Astrocyte (in vitro differentiated cells and primary cell): ENCODE measurements around the gene GDI2. TPM values are rescaled to one million over a fixed set of nuclear protein-coding genes. Genes with fewer than 3 reads are reported as not detected.

ENCODE experiments used
- DNase-seq: peaks from one replicate; pipeline ENCODE4 v3.0.0-alpha.2; 2010; ENCODE audit warnings: low read depth
- FAIRE-seq: peaks from 2 replicates; lab custom pipeline; 2011; peaks lifted over from hg19 to GRCh38; lab: Jason Lieb, UNC
- H2AFZ ChIP-seq: 2 replicates; pipeline ENCODE4 v1.6.0; 2012; ENCODE audit warnings: low read depth, low read length, inconsistent platforms
- H3K27ac ChIP-seq: 2 replicates; pipeline ENCODE4 v1.5.1; 2011; ENCODE audit warnings: low read depth, low read length, inconsistent platforms
- H3K27me3 ChIP-seq: 2 replicates; pipeline ENCODE4 v1.6.0; 2011; ENCODE audit warnings: low read length, inconsistent platforms; ENCODE audit not compliant: insufficient read depth
- H3K36me3 ChIP-seq: 2 replicates; pipeline ENCODE4 v1.5.1; 2011; ENCODE audit warnings: low read length, inconsistent platforms; ENCODE audit not compliant: insufficient read depth
- H3K4me1 ChIP-seq: 2 replicates; pipeline ENCODE4 v1.5.1; 2011; ENCODE audit warnings: low read length, inconsistent platforms; ENCODE audit not compliant: insufficient read depth
- H3K4me2 ChIP-seq: 2 replicates; pipeline ENCODE4 v1.6.0; 2012; ENCODE audit warnings: low read length, inconsistent platforms
- H3K4me3 ChIP-seq: 2 replicates; pipeline ENCODE4 v1.5.1; 2011; ENCODE audit warnings: low read depth, mild to moderate bottlenecking, low read length, inconsistent platforms; ENCODE audit not compliant: insufficient read depth
- H3K79me2 ChIP-seq: 2 replicates; pipeline ENCODE4 v1.6.0; 2012; ENCODE audit warnings: mild to moderate bottlenecking, low read length, inconsistent platforms; ENCODE audit not compliant: insufficient read depth
- H3K9ac ChIP-seq: 2 replicates; pipeline ENCODE4 v1.6.0; 2012; ENCODE audit warnings: mild to moderate bottlenecking, low read length, inconsistent platforms
- H3K9me3 ChIP-seq: 2 replicates; pipeline ENCODE4 v1.5.1; 2012; ENCODE audit warnings: low read depth, mild to moderate bottlenecking, low read length, inconsistent platforms; ENCODE audit not compliant: insufficient read depth
- H4K20me1 ChIP-seq: 2 replicates; pipeline ENCODE4 v1.6.0; 2012; ENCODE audit warnings: low read length, inconsistent platforms; ENCODE audit not compliant: insufficient read depth
- H3K27ac Mint-ChIP-seq: one replicate; pipeline ENCODE4 v1.8.0; 2021; ENCODE audit warnings: mild to moderate bottlenecking, mixed read lengths; ENCODE audit not compliant: unreplicated experiment
- H3K27me3 Mint-ChIP-seq: one replicate; pipeline ENCODE4 v1.8.0; 2021; ENCODE audit warnings: low read depth, mixed read lengths; ENCODE audit not compliant: unreplicated experiment
- H3K36me3 Mint-ChIP-seq: one replicate; pipeline ENCODE4 v1.8.0; 2021; ENCODE audit warnings: low read depth, mixed read lengths; ENCODE audit not compliant: unreplicated experiment
- H3K4me1 Mint-ChIP-seq: one replicate; pipeline ENCODE4 v1.8.0; 2021; ENCODE audit warnings: low read depth, mixed read lengths; ENCODE audit not compliant: unreplicated experiment
- H3K4me3 Mint-ChIP-seq: one replicate; pipeline ENCODE4 v1.8.0; 2021; ENCODE audit warnings: mild to moderate bottlenecking, moderate library complexity, mixed read lengths; ENCODE audit not compliant: unreplicated experiment
- H3K9me3 Mint-ChIP-seq: one replicate; pipeline ENCODE4 v1.8.0; 2021; ENCODE audit warnings: mild to moderate bottlenecking, mixed read lengths; ENCODE audit not compliant: unreplicated experiment
- CTCF ChIP-seq: IDR thresholded peaks from 2 replicates; pipeline ENCODE4 v1.5.1; 2011; ENCODE audit warnings: low read depth, mild to moderate bottlenecking, inconsistent platforms, low read length, moderate library complexity; ENCODE audit not compliant: insufficient read depth
- EZH2 ChIP-seq: IDR thresholded peaks from 2 replicates; pipeline ENCODE4 v1.6.1; 2012; ENCODE audit warnings: mild to moderate bottlenecking, low read length, inconsistent platforms; ENCODE audit not compliant: insufficient read depth
- total RNA-seq: library from RNA; stranded (reverse); gene quantifications from 2 replicates; pipeline ENCODE4 v1.2.1, GENCODE V29; 2021

GDI2 gene
- total RNA-seq, 1 donor from 2014 or later = 280 TPM

- Histone ChIP-seq H3K9me3 (no peaks in the 10 kb centered on the region), H3K27me3 (no peaks in the 10 kb centered on the region), H3K36me3 (peaks cover 80% of the 10 kb centered on the region), H3K4me2 (no peak overlapping the region), H3K9ac (no peak overlapping the region), H2AFZ (no peak overlapping the region), H3K4me1 (no peaks in the 10 kb centered on the region), H3K79me2 (peaks cover 33% of the 10 kb centered on the region), H3K27ac (no peak overlapping the region), H4K20me1 (peaks cover 57% of the 10 kb centered on the region), H3K4me3 (no peak overlapping the region)
- Mint-ChIP-seq H3K27me3 (no peaks in the 10 kb centered on the region), H3K36me3 (peaks cover 23% of the 10 kb centered on the region), H3K4me3 (no peak overlapping the region), H3K9me3 (no peaks in the 10 kb centered on the region), H3K27ac (no peak overlapping the region), H3K4me1 (no peaks in the 10 kb centered on the region)
- DNase-seq (no peak), FAIRE-seq (no peak)
- TF ChIP-seq EZH2 (no peak), CTCF (no peak)
Observed at GRCh38 chr10:5764422-5765297, 48.6 kb downstream of the GDI2 start.

GRCh38 chr10:5762531-5762930 is 50.7 kb downstream of the GDI2 start:
- no peak overlapping the region for H3K4me2 ChIP-seq
- H4K20me1 ChIP-seq = peaks cover 40% of the 10 kb centered on the region
- no peaks in the 10 kb centered on the region for H3K4me1 ChIP-seq
- no peaks in the 10 kb centered on the region for H3K27me3 ChIP-seq
- DNase-seq (no peak), FAIRE-seq (no peak)
- H3K9ac ChIP-seq = no peak overlapping the region
- H2AFZ ChIP-seq = no peak overlapping the region
- H3K27me3 Mint-ChIP-seq = no peaks in the 10 kb centered on the region
- H3K36me3 Mint-ChIP-seq = peaks cover 24% of the 10 kb centered on the region
- TF ChIP-seq CTCF = no peak
- TF ChIP-seq EZH2 = no peak
- H3K9me3 Mint-ChIP-seq = no peaks in the 10 kb centered on the region
- H3K36me3 ChIP-seq = peaks cover 78% of the 10 kb centered on the region
- peaks cover 12% of the 10 kb centered on the region for H3K79me2 ChIP-seq
- H3K9me3 ChIP-seq = no peaks in the 10 kb centered on the region
- no peak overlapping the region for H3K27ac ChIP-seq
- H3K4me1 Mint-ChIP-seq = peaks cover 2% of the 10 kb centered on the region
- H3K4me3 Mint-ChIP-seq = no peak overlapping the region
- no peak overlapping the region for H3K27ac Mint-ChIP-seq
- H3K4me3 ChIP-seq = no peak overlapping the region

GRCh38 chr10:5761220-5761619 is 52.0 kb downstream of the GDI2 start:
- Histone ChIP-seq H3K4me1 (no peaks in the 10 kb centered on the region), H4K20me1 (peaks cover 32% of the 10 kb centered on the region), H3K4me3 (no peak overlapping the region), H3K4me2 (no peak overlapping the region), H2AFZ (no peak overlapping the region), H3K9me3 (no peaks in the 10 kb centered on the region), H3K9ac (no peak overlapping the region), H3K79me2 (peaks cover 6% of the 10 kb centered on the region), H3K27me3 (no peaks in the 10 kb centered on the region), H3K36me3 (peaks cover 74% of the 10 kb centered on the region), H3K27ac (no peak overlapping the region)
- DNase-seq = no peak
- no peak for FAIRE-seq
- H3K27ac Mint-ChIP-seq = no peak overlapping the region
- no peaks in the 10 kb centered on the region for H3K9me3 Mint-ChIP-seq
- peaks cover 30% of the 10 kb centered on the region for H3K36me3 Mint-ChIP-seq
- no peak overlapping the region for H3K4me3 Mint-ChIP-seq
- no peaks in the 10 kb centered on the region for H3K27me3 Mint-ChIP-seq
- H3K4me1 Mint-ChIP-seq = peaks cover 2% of the 10 kb centered on the region
- TF ChIP-seq EZH2 = no peak
- no peak for TF ChIP-seq CTCF
